Type B pancreatic cell (in vitro differentiated cells): ENCODE measurements around the gene ATG7. TPM values are rescaled to one million over a fixed set of nuclear protein-coding genes. Genes with fewer than 3 reads are reported as not detected.

ENCODE experiments used
- DNase-seq: peaks from one replicate; pipeline ENCODE4 v3.0.0; 2021; ENCODE audit warnings: mixed read lengths; ENCODE audit not compliant: unreplicated experiment; ENCODE audit errors: extremely low spot score
- H3K27ac Mint-ChIP-seq: 2 replicates; pipeline ENCODE4 v1.8.0; 2021; ENCODE audit warnings: mild to moderate bottlenecking, mixed read lengths
- H3K27me3 Mint-ChIP-seq: 2 replicates; pipeline ENCODE4 v1.8.0; 2021; ENCODE audit warnings: mixed read lengths
- H3K36me3 Mint-ChIP-seq: 2 replicates; pipeline ENCODE4 v1.8.0; 2021; ENCODE audit warnings: mixed read lengths
- H3K4me1 Mint-ChIP-seq: one replicate; pipeline ENCODE4 v1.8.0; 2021; ENCODE audit warnings: mixed read lengths; ENCODE audit not compliant: unreplicated experiment
- H3K4me3 Mint-ChIP-seq: 2 replicates; pipeline ENCODE4 v1.8.0; 2021; ENCODE audit warnings: mild to moderate bottlenecking, mixed read lengths
- H3K9me3 Mint-ChIP-seq: 2 replicates; pipeline ENCODE4 v1.8.0; 2021; ENCODE audit warnings: mixed read lengths
- CTCF ChIP-seq: fragments of 200-600 bp; sonication (generic); conservative IDR thresholded peaks from 2 replicates; pipeline ENCODE4 v1.5.0; 2021; ENCODE audit warnings: antibody characterized with exemption, mild to moderate bottlenecking
- total RNA-seq: library from RNA; stranded (reverse); gene quantifications from 2 replicates; pipeline ENCODE4 v1.2.1, GENCODE V29; 2021; ENCODE audit warnings: low replicate concordance

ATG7 gene
- total RNA-seq, 1 donor from 2014 or later, result 32.4 TPM

GRCh38 chr3:11245827-11246662 lies 26.2 kb upstream of the ATG7 start:
- H3K27ac Mint-ChIP-seq, result no peak overlapping the region
- no peak overlapping the region for H3K4me3 Mint-ChIP-seq
- H3K36me3 Mint-ChIP-seq, result no peaks in the 10 kb centered on the region
- no peak for TF ChIP-seq CTCF
- DNase-seq, result no peak
- no peaks in the 10 kb centered on the region for H3K27me3 Mint-ChIP-seq
- no peaks in the 10 kb centered on the region for H3K4me1 Mint-ChIP-seq
- H3K9me3 Mint-ChIP-seq, result no peaks in the 10 kb centered on the region

- no peaks in the 10 kb centered on the region for H3K4me1 Mint-ChIP-seq
- no peak overlapping the region for H3K4me3 Mint-ChIP-seq
- H3K27ac Mint-ChIP-seq, result no peak overlapping the region
- no peak for TF ChIP-seq CTCF
- DNase-seq, result no peak
- no peaks in the 10 kb centered on the region for H3K36me3 Mint-ChIP-seq
- H3K9me3 Mint-ChIP-seq, result no peaks in the 10 kb centered on the region
- no peaks in the 10 kb centered on the region for H3K27me3 Mint-ChIP-seq
These were observed 25.6 kb upstream of the ATG7 start for GRCh38 chr3:11246663-11246970.

GRCh38 chr3:11247362-11247761 lies 24.8 kb upstream of the ATG7 start:
- no peak for DNase-seq
- H3K9me3 Mint-ChIP-seq, result no peaks in the 10 kb centered on the region
- no peak for TF ChIP-seq CTCF
- H3K27ac Mint-ChIP-seq, result no peak overlapping the region
- no peaks in the 10 kb centered on the region for H3K36me3 Mint-ChIP-seq
- H3K4me3 Mint-ChIP-seq, result no peak overlapping the region
- H3K4me1 Mint-ChIP-seq, result no peaks in the 10 kb centered on the region
- H3K27me3 Mint-ChIP-seq, result no peaks in the 10 kb centered on the region

- Mint-ChIP-seq H3K27me3 (no peaks in the 10 kb centered on the region), H3K4me3 (no peak overlapping the region), H3K36me3 (no peaks in the 10 kb centered on the region), H3K27ac (no peak overlapping the region), H3K9me3 (no peaks in the 10 kb centered on the region), H3K4me1 (no peaks in the 10 kb centered on the region)
- no peak for TF ChIP-seq CTCF
- no peak for DNase-seq
These were observed 23.6 kb upstream of the ATG7 start for GRCh38 chr3:11248596-11248995.

GRCh38 chr3:11250902-11251806 lies 21.0 kb upstream of the ATG7 start:
- Mint-ChIP-seq H3K4me3 (peak overlapping the region; percentile 53), H3K27ac (peak overlapping the region; percentile 56), H3K27me3 (peaks cover 4% of the 10 kb centered on the region), H3K4me1 (no peaks in the 10 kb centered on the region), H3K9me3 (peaks cover 4% of the 10 kb centered on the region), H3K36me3 (peaks cover 7% of the 10 kb centered on the region)
- no peak for DNase-seq
- no peak for TF ChIP-seq CTCF
